Left renal pelvis (tissue), 4 donors: ENCODE measurements around the gene DCN. TPM values are rescaled to one million over a fixed set of nuclear protein-coding genes. Genes with fewer than 3 reads are reported as not detected.

Source experiments
- DNase-seq, 4 donors: peaks; one replicate each; pipeline ENCODE4 v3.0.0-alpha.2; 2013; ENCODE audit warnings: low read depth in 4 of 4, low spot score in 3 of 4
- polyA plus RNA-seq, 4 donors: library from polyadenylated mRNA; unstranded; fragments of 120-200 nt; gene quantifications; one replicate each; pipeline ENCODE4 v1.2.1, GENCODE V29; 2013; ENCODE audit not compliant: insufficient read length in 4 of 4

The DCN gene
- polyA plus RNA-seq, 4 donors: 424 to 3,244 (median 820) TPM

DNA sequence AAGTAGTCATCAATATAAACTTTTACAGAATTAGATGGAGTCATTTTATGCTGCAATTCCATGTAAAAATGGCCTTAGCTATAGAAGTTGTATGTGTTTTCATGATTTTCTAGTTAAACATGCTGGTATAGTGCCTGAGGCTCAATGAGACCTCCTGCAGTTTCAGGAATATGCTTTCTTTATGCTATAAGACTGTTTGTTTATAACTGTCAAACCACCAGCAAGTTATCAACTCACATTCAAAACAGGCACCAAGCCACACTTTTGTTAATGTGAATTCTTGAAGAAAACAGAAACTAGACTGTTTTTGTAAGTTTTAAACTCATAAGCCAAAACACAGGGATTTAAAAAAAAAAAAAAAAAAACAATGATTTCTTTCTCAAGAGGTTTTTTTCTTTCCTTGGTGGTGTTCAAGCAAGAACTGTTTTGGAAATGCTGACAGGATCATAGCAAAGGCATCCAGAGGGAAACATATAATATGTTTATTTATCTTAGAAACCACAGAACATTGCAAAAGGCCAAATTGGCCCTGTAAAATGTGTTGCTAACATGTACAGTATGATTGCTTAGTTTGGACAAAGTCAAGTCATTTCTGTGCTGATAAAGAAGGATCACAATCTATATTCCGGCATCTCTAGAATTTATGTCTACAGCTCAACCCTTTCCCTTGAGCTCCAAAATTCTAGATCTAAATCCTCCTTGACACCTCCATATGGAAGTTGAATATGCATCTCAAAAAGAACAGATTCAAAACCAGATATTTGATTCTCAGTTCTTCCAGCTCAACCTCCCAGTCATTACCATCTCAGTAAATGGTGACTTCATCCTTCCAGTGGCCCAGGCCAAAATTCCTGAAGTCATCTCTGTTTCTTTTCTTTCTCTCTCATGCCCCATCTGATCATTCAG lies 42.3 kb downstream of the DCN start:
- peak in 1 of 4 donors; percentile 16 for DNase-seq

DNA sequence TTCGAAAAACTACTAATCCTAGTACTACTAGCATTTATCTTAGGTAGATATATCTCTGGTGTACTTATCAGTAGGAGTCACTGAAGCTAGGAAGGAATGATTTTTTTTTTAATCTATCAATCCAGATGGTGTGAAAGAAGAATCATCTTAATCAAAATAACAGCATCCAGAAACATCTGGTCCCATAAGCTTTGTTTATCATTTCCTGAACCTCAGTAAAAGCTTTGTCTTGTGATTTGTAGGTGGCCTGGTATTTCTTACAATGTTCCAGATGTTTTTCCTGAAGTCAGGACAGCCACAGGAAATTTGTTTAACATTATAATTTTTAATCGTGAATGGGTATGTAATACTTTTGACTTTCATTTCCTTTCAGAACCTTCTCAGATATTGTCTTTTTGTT lies 43.3 kb downstream of the DCN start:
- no peak for DNase-seq

DNA sequence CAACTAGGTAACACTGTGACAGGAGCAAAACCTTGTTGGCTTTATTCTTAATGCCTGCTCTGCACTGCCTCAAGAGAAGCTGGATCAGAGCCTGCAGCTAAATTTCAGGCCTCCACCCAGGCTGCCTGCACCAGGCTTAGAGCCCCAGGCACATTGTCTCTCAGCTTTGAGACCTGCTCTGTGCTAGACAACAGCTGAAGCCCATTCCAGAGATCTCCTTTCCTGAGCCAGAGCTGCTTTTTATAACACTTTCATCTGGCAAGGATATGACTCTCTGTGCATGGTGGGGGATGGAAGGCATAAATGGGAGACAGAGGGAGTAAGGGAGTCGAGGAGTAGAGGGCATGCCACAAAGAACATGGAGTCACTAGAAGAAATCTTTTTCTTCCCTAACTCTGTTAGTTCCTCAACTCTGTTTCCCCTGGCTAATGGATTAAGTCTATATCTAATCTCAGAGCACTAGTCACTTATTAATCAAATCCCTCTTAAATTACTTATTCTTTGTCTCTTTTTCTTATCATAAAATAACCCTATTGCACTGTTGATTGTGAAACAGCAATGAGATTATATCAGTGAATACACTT lies 44.2 kb downstream of the DCN start:
- DNase-seq: no peak

DNA sequence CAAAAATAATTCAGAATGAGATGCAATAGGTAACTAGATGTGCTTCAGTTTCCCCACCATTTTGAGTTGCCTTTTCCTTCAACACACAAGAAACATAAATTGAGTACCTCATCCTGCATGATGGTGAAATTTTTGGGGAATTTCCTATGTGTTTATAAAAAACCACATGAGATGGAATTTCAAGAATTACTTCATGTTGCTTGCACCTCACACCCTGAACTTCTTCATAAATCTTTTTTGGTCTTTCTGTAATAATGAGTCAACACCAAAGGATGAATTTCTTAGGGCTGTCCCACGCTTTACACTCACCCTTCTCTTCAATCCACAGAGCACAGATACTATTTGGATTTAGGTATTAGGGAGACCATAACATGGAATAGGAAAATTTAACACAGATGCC lies 48.7 kb downstream of the DCN start:
- no peak for DNase-seq

DNA sequence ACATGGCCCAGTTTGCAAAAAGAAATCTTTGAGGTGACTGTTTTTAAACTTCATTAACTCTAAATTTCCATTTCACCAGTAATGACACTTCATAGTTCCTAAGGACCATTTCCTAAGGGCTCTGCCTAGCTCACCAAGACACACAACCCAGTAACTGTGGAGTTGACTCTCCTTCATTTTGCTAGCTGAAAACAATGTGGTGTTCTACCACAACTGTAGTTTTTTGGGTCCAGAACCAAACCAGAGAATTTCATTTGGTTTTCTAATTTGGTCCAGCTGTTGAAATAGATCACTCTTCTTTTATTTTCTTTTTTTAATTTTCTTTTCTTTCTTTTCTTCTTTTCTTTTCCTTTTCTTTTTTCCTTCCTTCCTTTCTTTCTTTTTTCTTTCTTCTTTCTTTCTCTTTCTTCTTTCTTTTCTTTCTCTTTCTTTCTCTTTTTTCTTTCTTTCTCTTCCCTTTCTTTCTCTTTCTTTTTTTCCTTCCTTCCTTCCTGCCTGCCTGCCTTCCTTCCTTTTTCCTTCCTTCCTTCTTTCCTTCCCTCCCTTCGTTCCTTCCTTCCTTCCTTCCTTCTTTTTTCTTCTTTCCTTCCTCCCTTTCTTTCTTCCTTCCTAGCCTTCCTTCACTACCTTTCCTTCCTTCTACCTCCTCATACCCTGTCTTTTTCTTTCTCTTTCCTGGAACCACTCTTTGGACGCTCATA lies 52.8 kb downstream of the DCN start:
- DNase-seq: no peak

DNA sequence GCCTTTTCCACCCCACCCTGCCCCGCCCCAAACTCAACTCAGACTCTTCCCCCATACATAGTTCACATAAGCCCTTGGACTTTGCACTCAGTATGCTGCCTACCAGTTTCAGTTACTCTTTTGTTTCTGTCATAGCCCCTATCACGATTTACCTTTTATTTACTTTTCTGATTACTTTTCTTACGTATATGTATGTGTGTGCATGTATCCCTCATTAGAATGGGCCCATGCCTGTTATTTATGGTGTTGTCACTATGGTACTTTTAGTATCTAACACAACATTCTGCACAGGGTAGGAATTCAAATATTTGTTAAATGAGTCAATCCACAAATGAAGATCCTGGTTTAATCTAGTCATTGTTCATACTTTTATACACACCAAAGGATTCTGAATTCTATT lies 54.9 kb downstream of the DCN start:
- no peak for DNase-seq

DNA sequence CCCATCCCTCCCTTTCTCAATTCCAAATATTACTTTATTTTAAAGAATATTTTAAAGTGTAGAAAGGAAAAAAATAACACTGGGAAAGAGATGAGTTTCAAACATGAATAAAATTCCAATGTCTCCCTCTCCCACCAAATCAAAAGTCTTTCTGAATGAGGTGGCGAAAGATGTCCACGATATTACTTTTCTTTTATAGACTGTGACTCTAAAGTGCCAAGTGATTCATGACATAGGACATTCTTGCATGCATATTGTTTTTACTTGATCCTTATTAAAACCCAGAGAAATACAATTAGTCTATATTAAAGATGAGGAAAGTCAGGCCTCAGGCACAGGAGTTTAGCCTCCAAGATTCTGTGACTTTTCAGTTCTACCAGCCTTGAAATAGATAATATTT lies 55.3 kb downstream of the DCN start:
- DNase-seq: no peak

DNA sequence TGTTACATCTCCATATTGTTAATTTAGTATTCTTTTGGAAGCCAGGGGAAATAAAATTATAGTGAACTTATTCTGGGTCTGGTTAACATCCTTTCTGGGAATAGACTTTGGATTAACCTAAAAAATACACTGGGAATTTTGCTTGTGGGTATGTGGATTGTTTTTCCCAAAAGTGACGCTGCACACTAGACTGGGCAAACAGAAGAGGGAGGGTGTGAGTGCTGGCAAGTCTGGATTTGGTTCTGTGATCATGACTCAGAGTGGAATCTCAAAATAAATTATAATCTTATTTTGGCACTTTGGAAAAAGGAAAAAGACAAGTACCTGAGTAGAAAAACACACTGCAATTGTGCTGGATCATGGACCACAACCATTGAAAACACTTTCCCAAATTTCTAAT lies 56.1 kb downstream of the DCN start:
- no peak for DNase-seq

DNA sequence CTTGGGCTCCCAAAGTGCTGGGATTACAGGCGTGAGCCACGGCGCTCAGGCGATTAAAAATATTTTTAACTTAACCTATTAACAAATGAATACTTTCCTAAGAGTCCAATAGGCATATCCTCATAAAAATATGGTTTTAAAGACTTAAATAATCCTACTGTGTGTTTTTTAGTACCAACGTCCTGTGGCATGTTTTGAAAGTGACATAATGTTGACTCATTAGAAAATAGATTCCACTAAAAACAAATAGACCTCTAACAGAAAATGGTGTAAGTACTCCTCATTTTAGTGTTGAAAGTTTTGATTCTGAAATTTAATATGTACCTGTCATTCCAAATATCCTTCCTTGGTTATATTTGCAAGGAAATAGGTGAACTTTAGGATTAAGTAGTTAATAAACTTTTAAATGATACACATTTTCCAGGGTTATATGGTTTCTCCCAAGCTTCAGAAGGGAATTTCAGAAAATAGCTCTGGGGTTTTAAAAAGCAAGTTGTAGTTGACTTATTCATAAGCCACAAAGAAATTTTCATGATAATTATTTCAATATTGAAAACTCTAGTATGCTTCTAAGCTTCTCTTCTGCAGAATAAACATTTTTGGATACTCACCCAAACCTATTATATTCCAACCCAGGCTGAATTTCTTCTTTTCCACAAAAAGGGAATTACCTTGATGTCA lies 59.2 kb downstream of the DCN start:
- no peak for DNase-seq

DNA sequence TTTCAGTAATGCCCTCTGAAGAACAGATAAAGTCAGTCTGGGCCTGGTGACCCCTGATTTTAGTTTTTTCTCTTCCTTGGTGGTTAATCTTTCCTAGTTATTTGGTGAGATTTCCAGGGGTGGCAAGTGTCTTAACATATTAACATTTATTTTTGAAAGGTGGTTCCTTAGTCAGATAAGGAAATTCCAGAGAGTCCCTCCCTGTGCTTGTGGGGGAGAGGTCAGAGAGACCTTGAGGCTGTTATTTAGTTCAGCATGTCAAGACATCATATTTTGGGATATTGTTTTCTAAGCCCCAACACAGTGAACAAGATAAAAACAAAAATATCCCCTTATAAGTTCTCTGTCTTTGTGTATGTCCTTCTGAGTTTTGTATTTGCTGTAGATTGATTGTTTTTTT lies 61.8 kb downstream of the DCN start:
- no peak for DNase-seq

DNA sequence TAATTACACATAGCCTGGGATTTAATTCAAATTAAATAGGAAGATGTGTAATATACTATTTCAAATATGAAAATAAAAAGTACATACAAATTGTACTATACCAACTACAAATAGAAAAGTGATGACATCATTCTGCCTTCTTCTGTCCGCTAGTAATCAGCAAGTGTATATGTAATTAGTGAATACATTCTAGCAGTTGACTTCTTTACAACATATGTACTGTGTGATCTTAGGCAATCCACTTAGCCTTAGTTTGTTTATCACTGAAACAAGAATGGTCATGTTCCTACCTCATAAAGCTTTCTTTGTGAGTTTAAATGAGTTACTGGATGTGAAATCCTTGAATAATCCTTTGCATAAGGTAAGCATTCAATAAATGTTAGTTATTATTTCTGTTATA lies 63.5 kb downstream of the DCN start:
- DNase-seq: no peak

DNA sequence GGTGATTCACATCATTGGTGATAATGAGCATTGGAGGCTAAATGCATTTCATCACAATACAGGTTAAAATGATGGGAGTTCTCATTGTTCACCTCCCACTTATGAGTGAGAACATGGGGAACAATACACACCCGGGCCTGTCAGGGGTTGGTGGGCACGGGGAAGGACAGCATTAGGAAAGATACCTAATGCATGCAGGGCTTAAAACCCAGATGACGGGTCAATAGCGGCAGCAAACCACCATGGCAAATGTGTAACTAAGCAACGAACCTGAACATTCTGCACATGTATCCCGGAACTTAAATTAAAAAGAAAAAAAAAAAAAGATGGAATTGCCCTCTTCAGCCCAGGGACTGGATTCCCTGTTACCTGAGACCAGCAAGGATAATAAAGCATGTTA lies 69.0 kb downstream of the DCN start:
- no peak for DNase-seq

DNA sequence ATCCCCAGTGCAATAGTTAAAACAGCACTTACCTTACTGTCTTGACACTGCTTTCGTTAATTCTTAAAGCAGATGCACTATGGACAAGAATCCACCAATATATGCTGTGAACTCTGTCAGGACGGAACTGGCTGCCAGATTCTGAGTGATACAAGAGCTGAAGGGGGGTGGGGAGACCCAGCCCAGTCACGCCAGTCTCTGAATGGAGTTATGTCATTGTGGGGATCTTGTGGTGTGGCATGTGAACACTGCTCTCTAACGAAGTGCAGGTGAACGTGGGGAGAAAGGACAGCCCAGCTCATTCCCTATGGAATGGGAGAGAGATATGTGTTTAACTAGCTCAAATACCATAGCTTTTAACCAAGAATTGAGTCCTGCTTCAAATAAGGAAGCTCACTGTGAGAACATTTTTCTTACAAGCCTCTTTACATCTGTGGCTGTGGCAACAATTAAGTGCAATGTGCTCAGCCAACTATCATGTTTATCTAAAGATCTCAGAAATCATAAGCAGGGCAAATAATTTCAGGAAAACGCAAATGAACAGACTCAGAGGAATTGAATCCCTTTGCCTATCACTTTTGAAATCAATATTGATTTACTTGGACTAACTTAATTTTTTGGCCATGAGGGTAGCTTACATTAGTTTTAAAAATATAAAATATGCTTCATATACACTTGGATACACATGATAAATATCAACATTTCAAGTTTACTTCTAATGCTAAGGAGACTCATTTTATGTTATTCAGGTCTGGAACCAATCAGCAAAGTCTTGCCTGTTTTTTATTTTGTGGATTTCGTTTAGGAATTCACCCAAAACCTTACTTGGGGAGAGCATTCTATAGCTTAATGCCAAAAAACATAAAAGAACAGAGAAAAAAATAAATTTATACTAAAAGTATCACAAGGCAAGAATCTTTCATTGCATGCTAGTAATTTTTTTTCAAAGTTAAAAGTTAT lies 71.0 kb downstream of the DCN start, which contains the start of gene LUM:
Gene LUM (minus strand): TSS at position 129 of the 960 bp plus-strand sequence. CDS start 2,515 bp downstream, outside the sequence.
- DNase-seq: no peak

DNA sequence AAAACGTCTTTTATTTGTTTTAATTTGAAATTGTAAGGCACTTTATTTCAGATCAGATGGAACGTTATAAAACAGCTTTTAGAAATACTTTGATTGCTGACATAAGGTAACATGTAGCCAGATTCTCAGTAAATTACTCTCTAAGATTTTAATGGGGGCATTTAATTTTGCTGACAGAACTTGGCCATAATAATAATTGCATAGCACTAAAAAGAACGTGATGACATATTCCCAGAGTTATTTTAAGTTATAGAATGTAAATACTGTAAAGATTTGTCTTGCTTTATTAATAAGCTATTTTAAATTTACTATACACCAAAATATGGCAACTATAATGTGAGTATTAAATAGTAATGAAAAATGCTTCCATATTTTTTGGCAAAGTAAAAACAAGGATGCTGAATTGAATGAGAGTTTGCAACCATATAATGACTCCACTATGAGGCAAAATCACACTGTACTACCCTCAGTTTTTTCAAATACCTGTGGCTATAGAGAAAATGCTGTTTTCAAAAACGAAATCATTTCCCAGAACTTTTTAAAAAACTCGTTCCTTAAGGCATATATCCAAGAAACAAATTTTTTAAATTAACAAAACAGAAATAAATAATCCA lies 72.2 kb downstream of the DCN start:
- DNase-seq: no peak

DNA sequence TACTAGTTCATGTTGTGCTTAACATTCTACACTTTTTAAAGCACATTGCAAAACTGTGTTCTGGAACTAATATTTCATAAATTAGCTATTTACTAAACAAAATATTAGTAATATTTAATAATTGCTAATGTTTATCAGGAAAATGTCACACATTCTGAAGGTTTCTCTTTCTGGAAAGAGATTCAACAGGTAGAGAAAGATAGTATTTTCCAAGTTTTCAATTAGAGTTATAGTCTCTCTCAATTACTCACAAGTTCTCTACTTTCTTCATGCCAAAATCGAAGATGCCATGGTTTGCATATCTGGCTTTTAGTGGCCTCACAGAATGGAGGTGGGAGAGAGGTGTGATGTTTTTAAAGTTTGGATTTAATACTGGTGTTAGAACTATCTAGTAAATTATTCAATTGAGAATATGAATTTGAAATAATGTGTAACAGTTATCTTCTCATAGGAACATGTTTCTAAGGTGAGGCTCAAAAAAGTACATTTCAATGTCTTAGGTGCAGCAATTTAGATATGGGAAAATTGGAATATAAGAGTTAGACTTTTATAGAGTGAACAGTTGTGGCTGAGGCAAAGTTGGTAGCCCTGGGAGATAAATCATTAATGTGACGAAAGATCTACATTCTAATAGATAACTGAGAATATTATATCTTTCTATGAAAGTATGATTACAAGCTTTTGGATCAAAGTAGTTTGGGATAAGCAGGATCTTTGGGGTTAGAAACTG lies 72.9 kb downstream of the DCN start:
- DNase-seq: no peak

DNA sequence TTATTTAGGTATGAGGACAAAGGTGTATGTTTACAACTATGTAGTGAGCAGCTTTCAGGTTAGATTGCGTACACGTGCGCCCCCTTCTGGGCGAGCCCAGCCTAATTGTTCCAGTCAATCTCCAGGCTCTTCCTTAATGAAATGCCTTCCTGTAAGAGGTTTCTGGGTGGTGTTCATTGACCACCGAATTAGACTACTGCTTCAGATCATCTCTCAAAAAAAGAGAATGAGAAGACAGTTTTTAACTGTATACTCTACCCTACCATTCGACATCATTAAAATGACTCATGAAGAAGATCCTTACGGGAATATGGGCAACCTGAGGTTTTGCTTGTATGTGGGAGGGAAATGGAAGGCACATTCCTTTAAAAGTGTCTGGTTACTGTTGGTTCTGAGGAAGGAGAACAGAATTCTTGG lies 73.5 kb downstream of the DCN start:
- DNase-seq: peak in 1 of 4 donors; percentile 10

DNA sequence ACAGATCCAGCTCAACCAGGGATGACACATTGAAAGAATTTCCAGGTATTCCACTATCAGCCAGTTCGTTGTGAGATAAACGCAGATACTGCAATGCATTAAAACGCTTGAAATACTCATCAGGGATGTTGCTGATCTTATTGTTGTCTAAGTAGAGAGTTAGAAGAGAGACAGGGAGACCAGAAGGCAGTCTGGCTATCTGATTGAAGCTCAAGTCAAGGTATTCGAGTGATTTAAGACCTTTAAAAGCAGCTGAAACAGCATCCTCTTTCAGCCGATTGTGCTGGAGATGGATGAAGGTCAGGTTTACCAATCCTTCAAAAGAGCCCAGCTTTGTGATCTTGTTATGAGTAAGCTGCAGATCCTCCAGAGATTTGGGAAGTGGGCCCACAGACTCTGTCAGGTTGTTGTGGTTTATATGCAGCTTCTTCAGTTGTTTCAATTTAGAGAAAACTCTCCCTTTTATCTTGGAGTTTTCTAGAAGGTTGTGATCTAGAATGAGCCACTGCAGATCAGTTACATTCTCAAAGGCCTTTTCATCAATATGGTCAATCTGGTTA lies 74.3 kb downstream of the DCN start:
- no peak for DNase-seq

DNA sequence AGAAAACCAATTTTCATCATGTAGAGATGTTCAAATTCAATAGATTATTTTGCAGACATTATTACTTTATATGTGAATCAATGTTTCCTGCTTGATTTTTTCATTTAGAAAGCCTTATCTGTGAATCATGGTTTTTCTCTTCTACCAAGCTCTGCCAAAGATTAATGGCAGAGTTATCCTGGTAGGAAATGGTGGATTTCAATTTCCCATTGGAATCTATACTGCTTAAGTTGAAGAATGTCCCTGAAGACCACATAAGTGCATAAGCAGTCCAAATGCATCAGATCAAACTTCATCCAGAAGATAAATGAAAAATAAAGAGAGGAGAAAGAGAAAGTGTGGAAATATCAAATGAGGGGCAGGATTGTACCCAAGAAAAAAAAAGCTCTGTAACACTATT lies 76.3 kb downstream of the DCN start:
- no peak for DNase-seq
